Endodermal cell (in vitro differentiated cells): ENCODE measurements around the gene ABHD16A. TPM values are rescaled to one million over a fixed set of nuclear protein-coding genes. Genes with fewer than 3 reads are reported as not detected.

ENCODE experiments used
- DNase-seq: peaks from one replicate; pipeline ENCODE4 v3.0.0-alpha.2; 2017
- H3K27ac ChIP-seq: 2 replicates; pipeline ENCODE4 v1.5.1; 2013; ENCODE audit warnings: mild to moderate bottlenecking, low read depth, low read length, moderate library complexity
- H3K27me3 ChIP-seq: 2 replicates; pipeline ENCODE4 v1.6.1; 2013; ENCODE audit warnings: mild to moderate bottlenecking, low read length, moderate library complexity; ENCODE audit not compliant: insufficient read depth, control insufficient read depth, poor library complexity, severe bottlenecking
- H3K36me3 ChIP-seq: 2 replicates; pipeline ENCODE4 v1.7.0; 2013; ENCODE audit warnings: mild to moderate bottlenecking, low read length, moderate library complexity; ENCODE audit not compliant: control insufficient read depth, insufficient read depth
- H3K4me1 ChIP-seq: one replicate; pipeline ENCODE4 v1.7.0; 2013; ENCODE audit warnings: low read length; ENCODE audit not compliant: control insufficient read depth, insufficient read depth
- H3K4me3 ChIP-seq: 2 replicates; pipeline ENCODE4 v1.5.1; 2013; ENCODE audit warnings: mild to moderate bottlenecking, low read length, moderate library complexity
- H3K9ac ChIP-seq: 2 replicates; pipeline ENCODE4 v1.6.1; 2013; ENCODE audit warnings: mild to moderate bottlenecking, low read length, moderate library complexity; ENCODE audit not compliant: poor library complexity, severe bottlenecking; ENCODE audit errors: extremely low read depth
- H3K9me3 ChIP-seq: 2 replicates; pipeline ENCODE4 v1.6.1; 2013; ENCODE audit warnings: mild to moderate bottlenecking, low read length, moderate library complexity; ENCODE audit not compliant: control insufficient read depth
- H3K27ac Mint-ChIP-seq: 2 replicates; pipeline ENCODE4 v1.8.0; 2020; ENCODE audit warnings: mixed read lengths
- H3K27me3 Mint-ChIP-seq: 2 replicates; pipeline ENCODE4 v1.8.0; 2021; ENCODE audit warnings: mild to moderate bottlenecking, mixed read lengths; ENCODE audit not compliant: insufficient read depth
- H3K36me3 Mint-ChIP-seq: 2 replicates; pipeline ENCODE4 v1.8.0; 2020; ENCODE audit warnings: low read depth, mixed read lengths
- H3K4me1 Mint-ChIP-seq: 2 replicates; pipeline ENCODE4 v1.8.0; 2020; ENCODE audit warnings: mixed read lengths
- H3K4me3 Mint-ChIP-seq: 2 replicates; pipeline ENCODE4 v1.8.0; 2020; ENCODE audit warnings: mild to moderate bottlenecking, moderate library complexity, mixed read lengths
- H3K9me3 Mint-ChIP-seq: 2 replicates; pipeline ENCODE4 v1.8.0; 2020; ENCODE audit warnings: mild to moderate bottlenecking, mixed read lengths
- WGBS, 2 experiments: methylation state at CpG; one replicate each; pipeline versions ENCODE4 v1.1.5 to v1.1.7; 2013; ENCODE audit warnings: missing lambda C conversion rate in 2 of 2, mixed read lengths in 1 of 2; ENCODE audit not compliant: insufficient coverage in 1 of 2, insufficient read length in 1 of 2; 5-methylcytosine and 5-hydroxymethylcytosine counted together
- total RNA-seq, 2 donors: library from RNA; stranded (reverse); fragmentation: NEBNext Ultra II Directional in 1 of 2; extraction: Animal tissue kit (Norgen Biotek cat#: 25700) in 1 of 2; gene quantifications; 2 replicates in 1 of 2; 3 replicates in 1 of 2; pipeline ENCODE4 v1.2.1, GENCODE V29; 2021
- TF ChIP-seq, protein P1 (sequence below): fragments of 200-600 bp; sonication (generic); conservative IDR thresholded peaks from 2 replicates; pipeline ENCODE4 v1.5.0; 2021; ENCODE audit warnings: antibody characterized with exemption, mild to moderate bottlenecking

The ABHD16A gene
- total RNA-seq, 2 donors from 2014 or later = 38.3 to 59.5 TPM

DNA sequence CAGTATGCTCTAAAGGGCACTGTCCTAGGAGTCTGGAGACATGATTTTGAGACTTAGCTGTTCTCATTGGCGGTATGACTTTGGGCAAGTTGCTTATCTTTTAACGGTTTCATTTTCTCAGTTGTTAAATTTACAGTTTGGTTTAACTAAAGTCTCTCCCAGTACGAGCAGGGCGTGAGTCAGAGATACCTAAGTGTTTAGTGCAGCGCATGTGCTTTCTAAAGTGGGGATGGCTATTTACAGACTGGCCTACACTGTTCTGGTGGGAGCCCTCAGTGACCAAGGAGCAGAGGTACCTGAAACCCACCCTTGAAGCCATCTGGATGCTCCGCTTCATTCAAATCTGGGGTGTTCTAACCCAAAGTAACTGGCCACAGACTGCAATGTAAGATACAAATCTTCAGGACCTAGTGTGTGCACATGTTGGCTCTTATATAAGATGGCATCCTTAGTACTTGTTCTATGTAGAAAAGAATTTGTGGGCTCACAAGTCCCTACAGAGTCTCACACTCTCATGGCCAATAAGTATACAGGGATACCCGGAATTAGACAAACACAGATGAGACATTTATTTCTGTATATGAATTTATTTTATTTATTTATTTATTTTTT is 47.4 kb upstream of the ABHD16A start:
- TF ChIP-seq, protein P1, sequence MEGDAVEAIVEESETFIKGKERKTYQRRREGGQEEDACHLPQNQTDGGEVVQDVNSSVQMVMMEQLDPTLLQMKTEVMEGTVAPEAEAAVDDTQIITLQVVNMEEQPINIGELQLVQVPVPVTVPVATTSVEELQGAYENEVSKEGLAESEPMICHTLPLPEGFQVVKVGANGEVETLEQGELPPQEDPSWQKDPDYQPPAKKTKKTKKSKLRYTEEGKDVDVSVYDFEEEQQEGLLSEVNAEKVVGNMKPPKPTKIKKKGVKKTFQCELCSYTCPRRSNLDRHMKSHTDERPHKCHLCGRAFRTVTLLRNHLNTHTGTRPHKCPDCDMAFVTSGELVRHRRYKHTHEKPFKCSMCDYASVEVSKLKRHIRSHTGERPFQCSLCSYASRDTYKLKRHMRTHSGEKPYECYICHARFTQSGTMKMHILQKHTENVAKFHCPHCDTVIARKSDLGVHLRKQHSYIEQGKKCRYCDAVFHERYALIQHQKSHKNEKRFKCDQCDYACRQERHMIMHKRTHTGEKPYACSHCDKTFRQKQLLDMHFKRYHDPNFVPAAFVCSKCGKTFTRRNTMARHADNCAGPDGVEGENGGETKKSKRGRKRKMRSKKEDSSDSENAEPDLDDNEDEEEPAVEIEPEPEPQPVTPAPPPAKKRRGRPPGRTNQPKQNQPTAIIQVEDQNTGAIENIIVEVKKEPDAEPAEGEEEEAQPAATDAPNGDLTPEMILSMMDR = no peak
- no peak overlapping the region for H3K27ac Mint-ChIP-seq
- H3K36me3 Mint-ChIP-seq = peaks cover 14% of the 10 kb centered on the region
- no peaks in the 10 kb centered on the region for H3K9me3 Mint-ChIP-seq
- 89 to 95% methylated on average over 3 to 6 of the region's 7 CpGs for WGBS, 2 experiments
- Histone ChIP-seq H3K4me3 (no peak overlapping the region), H3K27ac (no peak overlapping the region), H3K27me3 (no peaks in the 10 kb centered on the region), H3K9ac (no peak overlapping the region), H3K4me1 (no peaks in the 10 kb centered on the region), H3K36me3 (no peaks in the 10 kb centered on the region), H3K9me3 (no peaks in the 10 kb centered on the region)
- DNase-seq = no peak
- H3K4me1 Mint-ChIP-seq = peaks cover 8% of the 10 kb centered on the region
- no peak overlapping the region for H3K4me3 Mint-ChIP-seq
- no peaks in the 10 kb centered on the region for H3K27me3 Mint-ChIP-seq

- Histone ChIP-seq H3K27me3 (no peaks in the 10 kb centered on the region), H3K9ac (no peak overlapping the region), H3K27ac (no peak overlapping the region), H3K4me3 (no peak overlapping the region), H3K4me1 (no peaks in the 10 kb centered on the region), H3K9me3 (no peaks in the 10 kb centered on the region), H3K36me3 (no peaks in the 10 kb centered on the region)
- no peak for DNase-seq
- H3K27ac Mint-ChIP-seq = no peak overlapping the region
- no peak overlapping the region for H3K4me3 Mint-ChIP-seq
- TF ChIP-seq, protein P1 = no peak
- WGBS, 2 experiments = 87 to 90% methylated on average over 4 to 8 of the region's 8 CpGs
- peaks cover 14% of the 10 kb centered on the region for H3K36me3 Mint-ChIP-seq
- H3K27me3 Mint-ChIP-seq = no peaks in the 10 kb centered on the region
- no peaks in the 10 kb centered on the region for H3K9me3 Mint-ChIP-seq
- peaks cover 13% of the 10 kb centered on the region for H3K4me1 Mint-ChIP-seq
Observed at GRCh38 chr6:31749301-31750036, 46.3 kb upstream of the ABHD16A start.

GRCh38 chr6:31744422-31744821 is 41.3 kb upstream of the ABHD16A start:
- Histone ChIP-seq H3K9me3 (no peaks in the 10 kb centered on the region), H3K4me3 (no peak overlapping the region), H3K27me3 (no peaks in the 10 kb centered on the region), H3K9ac (no peak overlapping the region), H3K4me1 (no peaks in the 10 kb centered on the region), H3K27ac (no peak overlapping the region), H3K36me3 (peaks cover 5% of the 10 kb centered on the region)
- Mint-ChIP-seq H3K4me3 (no peak overlapping the region), H3K27me3 (no peaks in the 10 kb centered on the region), H3K27ac (peak overlapping the region; percentile 54), H3K36me3 (peaks cover 24% of the 10 kb centered on the region), H3K4me1 (peaks cover 22% of the 10 kb centered on the region), H3K9me3 (no peaks in the 10 kb centered on the region)
- WGBS, 2 experiments = 77 to 92% methylated on average over 1 of the region's 1 CpG
- no peak for DNase-seq
- TF ChIP-seq, protein P1 = no peak
